Measurements from ENCODE around the gene URAD.

Gene URAD

GRCh38 chr13:27978301-27978968 lies 10.1 kb downstream of the URAD start:
- Histone ChIP-seq H3K27me3 (ENCODE audit: insufficient read depth, low read length, poor library complexity) (no peaks in the 10 kb centered on the region), H2AFZ (ENCODE audit: low read depth, low read length) (no peak overlapping the region), H3K4me2 (ENCODE audit: insufficient read depth, low read length) (no peak overlapping the region), H3K36me3 (ENCODE audit: insufficient read depth, low read length) (no peaks in the 10 kb centered on the region), H3K27ac (ENCODE audit: low read length) (no peak overlapping the region), H3K79me2 (ENCODE audit: insufficient read depth, low read length) (no peaks in the 10 kb centered on the region), H3K4me1 (ENCODE audit: insufficient read depth, low read length) (no peaks in the 10 kb centered on the region), H3K9me3 (ENCODE audit: insufficient read depth, low read length, severe bottlenecking) (no peaks in the 10 kb centered on the region), H3K9ac (ENCODE audit: low read depth, low read length) (no peak overlapping the region), H3K4me3 (ENCODE audit: low read depth in 1 of 2, low read length in 2 of 2) (no peak overlapping the region), H4K20me1 (ENCODE audit: insufficient read depth, low read length) (no peaks in the 10 kb centered on the region)
- TF ChIP-seq EZH2 (IDR thresholded peaks at IDR 0.05; ENCODE audit: borderline replicate concordance, low read depth, low read length, severe bottlenecking) (no peak), CTCF (IDR thresholded peaks at IDR 0.05; ENCODE audit: borderline replicate concordance, extremely low read depth, low read length, poor library complexity, severe bottlenecking) (no peak)
- ATAC-seq (ENCODE audit: insufficient read depth, low read depth), result no peak
- DNase-seq, result no peak

- H3K79me2 ChIP-seq (ENCODE audit: insufficient read depth, low read length), result no peaks in the 10 kb centered on the region
- ATAC-seq (ENCODE audit: insufficient read depth, low read depth) (no peak), DNase-seq (no peak)
- no peak overlapping the region for H3K4me2 ChIP-seq (ENCODE audit: insufficient read depth, low read length)
- no peaks in the 10 kb centered on the region for H3K36me3 ChIP-seq (ENCODE audit: insufficient read depth, low read length)
- no peak overlapping the region for H2AFZ ChIP-seq (ENCODE audit: low read depth, low read length)
- no peaks in the 10 kb centered on the region for H3K4me1 ChIP-seq (ENCODE audit: insufficient read depth, low read length)
- no peaks in the 10 kb centered on the region for H3K27me3 ChIP-seq (ENCODE audit: insufficient read depth, low read length, poor library complexity)
- H3K9me3 ChIP-seq (ENCODE audit: insufficient read depth, low read length, severe bottlenecking), result no peaks in the 10 kb centered on the region
- H3K4me3 ChIP-seq (ENCODE audit: low read depth in 1 of 2, low read length in 2 of 2), result no peak overlapping the region
- no peak for TF ChIP-seq EZH2 (IDR thresholded peaks at IDR 0.05; ENCODE audit: borderline replicate concordance, low read depth, low read length, severe bottlenecking)
- no peak for TF ChIP-seq CTCF (IDR thresholded peaks at IDR 0.05; ENCODE audit: borderline replicate concordance, extremely low read depth, low read length, poor library complexity, severe bottlenecking)
- H3K9ac ChIP-seq (ENCODE audit: low read depth, low read length), result no peak overlapping the region
- no peak overlapping the region for H3K27ac ChIP-seq (ENCODE audit: low read length)
- no peaks in the 10 kb centered on the region for H4K20me1 ChIP-seq (ENCODE audit: insufficient read depth, low read length)
Observed at GRCh38 chr13:27977476-27978300, 10.8 kb downstream of the URAD start.

- H3K79me2 ChIP-seq (ENCODE audit: insufficient read depth, low read length), result no peaks in the 10 kb centered on the region
- no peak overlapping the region for H2AFZ ChIP-seq (ENCODE audit: low read depth, low read length)
- no peaks in the 10 kb centered on the region for H4K20me1 ChIP-seq (ENCODE audit: insufficient read depth, low read length)
- H3K9ac ChIP-seq (ENCODE audit: low read depth, low read length), result no peak overlapping the region
- H3K27me3 ChIP-seq (ENCODE audit: insufficient read depth, low read length, poor library complexity), result no peaks in the 10 kb centered on the region
- no peak overlapping the region for H3K4me2 ChIP-seq (ENCODE audit: insufficient read depth, low read length)
- TF ChIP-seq EZH2 (IDR thresholded peaks at IDR 0.05; ENCODE audit: borderline replicate concordance, low read depth, low read length, severe bottlenecking) (no peak), CTCF (IDR thresholded peaks at IDR 0.05; ENCODE audit: borderline replicate concordance, extremely low read depth, low read length, poor library complexity, severe bottlenecking) (no peak)
- H3K27ac ChIP-seq (ENCODE audit: low read length), result no peak overlapping the region
- no peak for ATAC-seq (ENCODE audit: insufficient read depth, low read depth)
- H3K4me3 ChIP-seq (ENCODE audit: low read depth in 1 of 2, low read length in 2 of 2), result no peak overlapping the region
- no peaks in the 10 kb centered on the region for H3K9me3 ChIP-seq (ENCODE audit: insufficient read depth, low read length, severe bottlenecking)
- H3K36me3 ChIP-seq (ENCODE audit: insufficient read depth, low read length), result no peaks in the 10 kb centered on the region
- no peak for DNase-seq
- no peaks in the 10 kb centered on the region for H3K4me1 ChIP-seq (ENCODE audit: insufficient read depth, low read length)
Observed at GRCh38 chr13:27976362-27977091, 12.0 kb downstream of the URAD start.

Data from DND-41 (cell line).